H1 (cell line): Measurements from ENCODE around the gene KRT5. TPM values are rescaled to one million over a fixed set of nuclear protein-coding genes. Genes with fewer than 3 reads are reported as not detected.

Experiments used
- CTCF ChIA-PET: fragments of 300-600 bp; sonication (Branson Sonifier 250); formaldehyde crosslinking; loops from one replicate; lab custom pipeline; 2021; ENCODE audit not compliant: partially characterized antibody; lab: Charles Lee
- POLR2A ChIA-PET: fragments of 300-600 bp; sonication (Branson Sonifier 250); formaldehyde crosslinking; loops from one replicate; lab custom pipeline; 2021; ENCODE audit warnings: inconsistent platforms; ENCODE audit not compliant: partially characterized antibody; lab: Charles Lee
- DNase-seq, 2 experiments: peaks; one replicate each; pipeline versions ENCODE4 v3.0.0 to v3.0.0-alpha.2; 2010 to 2022; ENCODE audit warnings: low spot score in 2 of 2, low read depth in 1 of 2, mixed read lengths in 1 of 2
- FAIRE-seq: peaks from 2 replicates; lab custom pipeline; 2011; peaks lifted over from hg19 to GRCh38; lab: Jason Lieb, UNC
- H2AFZ ChIP-seq: 2 replicates; pipeline ENCODE4 v1.8.1; 2012; ENCODE audit warnings: low read length, inconsistent platforms
- H2AK5ac ChIP-seq: 2 replicates; pipeline ENCODE4 v1.6.1; 2013; ENCODE audit warnings: low read depth, low read length
- H2BK120ac ChIP-seq: replicated peaks from 2 replicates; pipeline ENCODE3; 2013; ENCODE audit warnings: low read depth, low read length, inconsistent platforms
- H2BK12ac ChIP-seq: 2 replicates; pipeline ENCODE4 v1.6.1; 2013; ENCODE audit warnings: low read depth, low read length
- H2BK15ac ChIP-seq: 2 replicates; pipeline ENCODE4 v1.6.1; 2013; ENCODE audit warnings: low read length
- H2BK20ac ChIP-seq: 2 replicates; pipeline ENCODE4 v1.6.1; 2013; ENCODE audit warnings: low read length
- H2BK5ac ChIP-seq: 2 replicates; pipeline ENCODE4 v1.6.1; 2013; ENCODE audit warnings: low read depth, low read length
- H3K14ac ChIP-seq: 2 replicates; pipeline ENCODE4 v1.6.1; 2013; ENCODE audit warnings: inconsistent platforms; ENCODE audit not compliant: insufficient read length
- H3K18ac ChIP-seq: 2 replicates; pipeline ENCODE4 v1.6.1; 2013; ENCODE audit warnings: low read length; ENCODE audit errors: extremely low read depth
- H3K23ac ChIP-seq: 2 replicates; pipeline ENCODE4 v1.6.1; 2013; ENCODE audit warnings: inconsistent platforms; ENCODE audit not compliant: insufficient read length
- H3K23me2 ChIP-seq: 2 replicates; pipeline ENCODE4 v1.6.1; 2013; ENCODE audit warnings: low read depth, low read length
- H3K27ac ChIP-seq: 2 replicates; pipeline ENCODE4 v1.6.1; 2011; ENCODE audit warnings: low read depth, low read length, inconsistent platforms
- H3K27me3 ChIP-seq, 4 experiments: replicated peaks in 1 of 4; 1 replicate in 1 of 4; 2 replicates in 3 of 4; pipeline versions ENCODE4 v1.6.1 to v1.8.1; 2011 to 2013; ENCODE audit warnings: low read length in 3 of 4, mild to moderate bottlenecking in 3 of 4, inconsistent platforms in 2 of 4, mixed read lengths in 2 of 4, moderate library complexity in 1 of 4; ENCODE audit not compliant: control insufficient read depth in 3 of 4, insufficient read depth in 3 of 4; ENCODE audit errors: extremely low read depth in 1 of 4
- H3K36me3 ChIP-seq, 4 experiments: 2 replicates each; pipeline versions ENCODE4 v1.6.1 to v1.8.1; 2011 to 2013; ENCODE audit warnings: mild to moderate bottlenecking in 4 of 4, low read length in 3 of 4, moderate library complexity in 2 of 4, control low read depth in 1 of 4, inconsistent platforms in 1 of 4; ENCODE audit not compliant: insufficient read depth in 4 of 4, control insufficient read depth in 2 of 4
- H3K4ac ChIP-seq: replicated peaks from 2 replicates; pipeline ENCODE3; 2013; ENCODE audit warnings: low read length, low read depth, mixed read lengths, inconsistent platforms; ENCODE audit not compliant: insufficient read length
- H3K4me1 ChIP-seq, 4 experiments: replicated peaks in 1 of 4; 1 replicate in 1 of 4; 2 replicates in 3 of 4; pipeline versions ENCODE4 v1.6.1 to v1.8.1; 2011 to 2013; ENCODE audit warnings: low read length in 3 of 4, inconsistent platforms in 2 of 4, mixed read lengths in 1 of 4; ENCODE audit not compliant: insufficient read depth in 4 of 4, control insufficient read depth in 3 of 4
- H3K4me2 ChIP-seq, 2 experiments: 2 replicates each; pipeline versions ENCODE4 v1.6.1 to v1.8.1; 2011 to 2013; ENCODE audit warnings: low read depth in 2 of 2, low read length in 2 of 2, control low read depth in 1 of 2, inconsistent platforms in 1 of 2, mild to moderate bottlenecking in 1 of 2; ENCODE audit not compliant: insufficient read depth in 1 of 2
- H3K4me3 ChIP-seq, 4 experiments: fragments of 200-600, 300-600 bp in 1 of 4; sonication (generic), shearing (Covaris generic), sonication (Bioruptor Twin) in 1 of 4; 2 replicates each; pipeline versions ENCODE4 v1.5.1 to v1.8.1; 2011 to 2016; ENCODE audit warnings: low read length in 4 of 4, low read depth in 3 of 4, control low read depth in 2 of 4, inconsistent platforms in 2 of 4, mild to moderate bottlenecking in 2 of 4, mixed read lengths in 1 of 4, moderate library complexity in 1 of 4; ENCODE audit not compliant: insufficient read depth in 2 of 4; ENCODE audit errors: extremely low read depth in 1 of 4
- H3K56ac ChIP-seq: replicated peaks from 2 replicates; pipeline ENCODE3; 2013; ENCODE audit warnings: low read depth, mild to moderate bottlenecking, mixed read lengths, low read length, inconsistent platforms; ENCODE audit not compliant: insufficient read length
- H3K79me1 ChIP-seq: 2 replicates; pipeline ENCODE4 v1.6.1; 2013; ENCODE audit warnings: low read depth, low read length, control low read depth
- H3K79me2 ChIP-seq, 2 experiments: 2 replicates each; pipeline versions ENCODE4 v1.6.1 to v1.8.1; 2012 to 2013; ENCODE audit warnings: low read length in 2 of 2, mild to moderate bottlenecking in 2 of 2, inconsistent platforms in 1 of 2; ENCODE audit not compliant: insufficient read depth in 2 of 2, control insufficient read depth in 1 of 2
- H3K9ac ChIP-seq, 4 experiments: replicated peaks in 1 of 4; 1 replicate in 1 of 4; 2 replicates in 3 of 4; pipeline versions ENCODE4 v1.6.1 to v1.8.1; 2011 to 2013; ENCODE audit warnings: low read depth in 3 of 4, low read length in 3 of 4, control low read depth in 2 of 4, mild to moderate bottlenecking in 2 of 4, moderate library complexity in 2 of 4, inconsistent platforms in 1 of 4; ENCODE audit errors: extremely low read depth in 1 of 4
- H3K9me3 ChIP-seq, 2 experiments: 2 replicates each; pipeline versions ENCODE4 v1.6.1 to v1.8.1; 2012 to 2013; ENCODE audit warnings: mild to moderate bottlenecking in 2 of 2, moderate library complexity in 2 of 2, control low read depth in 1 of 2, inconsistent platforms in 1 of 2, low read depth in 1 of 2, low read length in 1 of 2, mixed read lengths in 1 of 2; ENCODE audit not compliant: insufficient read depth in 2 of 2
- H4K20me1 ChIP-seq, 2 experiments: replicated peaks in 1 of 2; 2 replicates each; pipeline versions ENCODE3 to v1.8.1; 2011 to 2013; ENCODE audit warnings: inconsistent platforms in 2 of 2, low read length in 2 of 2, mild to moderate bottlenecking in 1 of 2; ENCODE audit not compliant: insufficient read depth in 2 of 2, control insufficient read depth in 1 of 2
- H4K5ac ChIP-seq: 2 replicates; pipeline ENCODE4 v1.6.1; 2013; ENCODE audit warnings: low read length, low read depth, mixed read lengths, inconsistent platforms; ENCODE audit not compliant: insufficient read length
- H4K8ac ChIP-seq: 2 replicates; pipeline ENCODE4 v1.8.0; 2013; ENCODE audit warnings: mild to moderate bottlenecking, moderate library complexity, low read length, inconsistent platforms; ENCODE audit not compliant: insufficient read depth; ENCODE audit errors: extremely low read depth
- H4K91ac ChIP-seq: replicated peaks from 2 replicates; pipeline ENCODE3; 2013; ENCODE audit warnings: low read length, mixed read lengths, inconsistent platforms; ENCODE audit not compliant: insufficient read length
- HDAC2 ChIP-seq, 2 experiments: fragments of 300-600 bp in 1 of 2; sonication (generic) in 1 of 2; IDR thresholded peaks; 2 replicates each; pipeline ENCODE4 v1.6.1; 2011 to 2012; ENCODE audit warnings: low read depth in 2 of 2, low read length in 2 of 2, mild to moderate bottlenecking in 2 of 2, moderate library complexity in 2 of 2, borderline replicate concordance in 1 of 2, inconsistent platforms in 1 of 2
- RAD21 ChIP-seq, 2 experiments: IDR thresholded peaks in 1 of 2; conservative IDR thresholded peaks in 1 of 2; 2 replicates each; pipeline ENCODE4 v1.6.1; 2011; ENCODE audit warnings: low read depth in 2 of 2, low read length in 2 of 2, improper control_type of control experiment in 1 of 2, inconsistent platforms in 1 of 2, mild to moderate bottlenecking in 1 of 2, moderate library complexity in 1 of 2
- SIRT6 ChIP-seq: IDR thresholded peaks from one replicate; pipeline ENCODE4 v1.7.1; 2012; ENCODE audit warnings: low read length, inconsistent platforms
- WGBS, 2 experiments: shearing (Covaris generic) in 1 of 2; methylation state at CpG; one replicate each; pipeline versions ENCODE4 v1.1.6 to v1.1.7; 2013 to 2015; ENCODE audit warnings: low lambda C conversion rate in 2 of 2, mixed read lengths in 2 of 2, inconsistent platforms in 1 of 2, low coverage in 1 of 2, missing lambda C conversion rate in 1 of 2; ENCODE audit not compliant: insufficient replicate concordance in 2 of 2, insufficient coverage in 1 of 2, insufficient read length in 1 of 2; ENCODE audit errors: extremely low coverage in 1 of 2, missing lambda C conversion rate in 1 of 2; 5-methylcytosine and 5-hydroxymethylcytosine counted together
- polyA plus RNA-seq, 7 experiments: library from polyadenylated mRNA; depleted of rRNA in 3 of 7; stranded (reverse) in 5 of 7; unstranded in 2 of 7; fragments of >200 nt in 5 of 7; fragments of 200-250 nt in 2 of 7; gene quantifications; 1 replicate in 5 of 7; 2 replicates in 1 of 7; 4 replicates in 1 of 7; pipeline versions ENCODE4 v1.2.1 to v1.2.3, GENCODE V29; 2011 to 2013; ENCODE audit warnings: missing spikeins in 2 of 7, mixed read lengths in 2 of 7
- total RNA-seq: library from RNA; stranded (reverse); fragmentation: NEBNext Ultra II Directional; extraction: Animal tissue kit (Norgen Biotek cat#: 25700); gene quantifications from 2 replicates; pipeline ENCODE4 v1.2.1, GENCODE V29; 2021

The KRT5 gene
- total and polyA plus RNA-seq, 2 of the 8 experiments (the other 6 are each of a cell fraction or from before 2014, with no cell fraction given) = 0.18 TPM; not detected in 1

GRCh38 chr12:52558781-52559445 lies 38.7 kb upstream of the KRT5 start:
- TF ChIP-seq HDAC2 (IDR thresholded peaks at IDR 0.05; ENCODE audit: borderline replicate concordance in 1 of 2, low read depth in 2 of 2, low read length in 2 of 2) (no peak), SIRT6 (no peak), RAD21 (IDR thresholded peaks at IDR 0.05 in 1 of 2, conservative IDR thresholded peaks at IDR 0.05 in 1 of 2; ENCODE audit: low read depth in 2 of 2, low read length in 2 of 2) (no peak)
- 87% methylated on average over 8 of the region's 8 CpGs; no CpG with 5 or more reads in 1 of the 2 experiments for WGBS, 2 experiments
- CTCF ChIA-PET = interaction anchor here (0.6 to 8.3 kb wide), 4 partner anchors 13 to 132 kb away, joined by 3 to 47 read pairs (median 5); no protein-coding TSS in a partner anchor
- H2BK15ac ChIP-seq = no peak overlapping the region
- H4K8ac ChIP-seq = no peak overlapping the region; the same call in 1 of the 2 replicates
- H3K56ac ChIP-seq = no peak overlapping the region
- no peaks in the 10 kb centered on the region for H4K20me1 ChIP-seq
- H2BK5ac ChIP-seq = no peak overlapping the region
- H3K9me3 ChIP-seq = no peaks in the 10 kb centered on the region
- H2AFZ ChIP-seq = no peak overlapping the region
- no peak overlapping the region for H3K9ac ChIP-seq
- no peaks in the 10 kb centered on the region for H3K79me1 ChIP-seq
- no peak overlapping the region for H2BK20ac ChIP-seq
- H3K4me2 ChIP-seq = no peak overlapping the region
- no peaks in the 10 kb centered on the region for H3K4me1 ChIP-seq
- H4K91ac ChIP-seq = no peak overlapping the region
- no peaks in the 10 kb centered on the region for H3K23me2 ChIP-seq
- FAIRE-seq (no peak), DNase-seq (no peak)
- no peak overlapping the region for H2BK120ac ChIP-seq
- H3K27me3 ChIP-seq = no peaks in the 10 kb centered on the region
- no peaks in the 10 kb centered on the region for H3K79me2 ChIP-seq
- H3K4ac ChIP-seq = no peak overlapping the region
- no peak overlapping the region for H3K4me3 ChIP-seq
- H4K5ac ChIP-seq = no peak overlapping the region
- H3K27ac ChIP-seq = no peak overlapping the region
- H3K36me3 ChIP-seq = no peaks in the 10 kb centered on the region
- H2BK12ac ChIP-seq = no peak overlapping the region
- no peak overlapping the region for H3K14ac ChIP-seq
- no peak overlapping the region for H3K23ac ChIP-seq
- POLR2A ChIA-PET = no interaction called here
- no peak overlapping the region for H3K18ac ChIP-seq
- no peak overlapping the region for H2AK5ac ChIP-seq
